Measurements from ENCODE around the gene IVD.

GRCh38 chr15:40364251-40364650, 41.3 kb upstream of the IVD start:
- no peak for TF ChIP-seq CTCF (IDR thresholded peaks at IDR 0.05 in 4 of 5, conservative IDR thresholded peaks at IDR 0.05 in 1 of 5)
- no peak for TF ChIP-seq POLR2A (IDR thresholded peaks at IDR 0.05)
